HL-60 (cell line): ENCODE data around the gene CYP26A1.

Experiments used
- DNase-seq, 2 experiments: peaks; one replicate each; pipeline ENCODE4 v3.0.0-alpha.2; 2010 to 2020; ENCODE audit warnings: low read depth in 1 of 2, low spot score in 1 of 2
- H3K27ac ChIP-seq: fragments of 250-450 bp; sonication (Bioruptor Pico); replicated peaks from 2 replicates; pipeline ENCODE4 v1.5.1; 2020; ENCODE audit warnings: mild to moderate bottlenecking, moderate library complexity
- H3K27me3 ChIP-seq: fragments of 250-450 bp; sonication (Bioruptor Pico); 2 replicates; pipeline ENCODE4 v1.5.1; 2021; ENCODE audit warnings: mild to moderate bottlenecking, moderate library complexity; ENCODE audit not compliant: insufficient read depth, poor library complexity, severe bottlenecking
- H3K4me3 ChIP-seq: replicated peaks from 2 replicates; pipeline ENCODE4 v1.5.1; 2011; ENCODE audit warnings: mild to moderate bottlenecking, control low read depth, low read length; ENCODE audit not compliant: insufficient read depth
- CTCF ChIP-seq: IDR thresholded peaks from one replicate; pipeline ENCODE4 v1.5.1; 2011; ENCODE audit warnings: low read length, control low read depth, inconsistent platforms; ENCODE audit not compliant: insufficient read depth
- GABPA ChIP-seq: IDR thresholded peaks from 2 replicates; pipeline ENCODE4 v1.6.1; 2012; ENCODE audit warnings: low read depth
- POLR2AphosphoS5 ChIP-seq: IDR thresholded peaks from 2 replicates; pipeline ENCODE4 v1.6.1; 2012; ENCODE audit warnings: low read depth
- REST ChIP-seq: IDR thresholded peaks from 2 replicates; pipeline ENCODE4 v1.6.1; 2012; ENCODE audit warnings: low read depth; ENCODE audit not compliant: insufficient replicate concordance
- SPI1 ChIP-seq: IDR thresholded peaks from 2 replicates; pipeline ENCODE4 v1.6.1; 2012; ENCODE audit warnings: low read depth, mild to moderate bottlenecking, borderline replicate concordance

Gene CYP26A1

GRCh38 chr10:93063977-93064660, 9.6 kb upstream of the CYP26A1 start:
- TF ChIP-seq CTCF (no peak), POLR2AphosphoS5 (no peak), SPI1 (no peak), GABPA (no peak), REST (no peak)
- Histone ChIP-seq H3K27ac (no peak overlapping the region), H3K27me3 (peaks cover 66% of the 10 kb centered on the region), H3K4me3 (no peak overlapping the region)
- DNase-seq = no peak

GRCh38 chr10:93064874-93065660, 8.6 kb upstream of the CYP26A1 start:
- DNase-seq = no peak
- H3K27ac ChIP-seq = no peak overlapping the region
- no peak overlapping the region for H3K4me3 ChIP-seq
- TF ChIP-seq POLR2AphosphoS5 (no peak), REST (no peak), SPI1 (no peak), GABPA (no peak), CTCF (no peak)
- H3K27me3 ChIP-seq = peaks cover 76% of the 10 kb centered on the region

- no peak for DNase-seq
- no peak overlapping the region for H3K27ac ChIP-seq
- no peak overlapping the region for H3K4me3 ChIP-seq
- peaks cover 84% of the 10 kb centered on the region for H3K27me3 ChIP-seq
- TF ChIP-seq SPI1 = no peak
- TF ChIP-seq CTCF = no peak
- TF ChIP-seq POLR2AphosphoS5 = no peak
- no peak for TF ChIP-seq REST
- TF ChIP-seq GABPA = no peak
Observed at GRCh38 chr10:93065675-93066543, 7.8 kb upstream of the CYP26A1 start.
